WI38 (cell line): ENCODE results near the gene OR10AG1.

Experiments used
- H3K4me3 ChIP-seq: 2 replicates; pipeline ENCODE4 v1.5.1; 2011; ENCODE audit warnings: low read depth, mild to moderate bottlenecking, control low read depth, low read length
- TF ChIP-seq, protein P1 (sequence below): IDR thresholded peaks from 2 replicates; pipeline ENCODE4 v1.5.1; 2012; ENCODE audit warnings: low read depth, mild to moderate bottlenecking, control low read depth, low read length

OR10AG1 gene

GRCh38 chr11:55956521-55956920 lies 13.2 kb downstream of the OR10AG1 start:
- TF ChIP-seq, protein P1, sequence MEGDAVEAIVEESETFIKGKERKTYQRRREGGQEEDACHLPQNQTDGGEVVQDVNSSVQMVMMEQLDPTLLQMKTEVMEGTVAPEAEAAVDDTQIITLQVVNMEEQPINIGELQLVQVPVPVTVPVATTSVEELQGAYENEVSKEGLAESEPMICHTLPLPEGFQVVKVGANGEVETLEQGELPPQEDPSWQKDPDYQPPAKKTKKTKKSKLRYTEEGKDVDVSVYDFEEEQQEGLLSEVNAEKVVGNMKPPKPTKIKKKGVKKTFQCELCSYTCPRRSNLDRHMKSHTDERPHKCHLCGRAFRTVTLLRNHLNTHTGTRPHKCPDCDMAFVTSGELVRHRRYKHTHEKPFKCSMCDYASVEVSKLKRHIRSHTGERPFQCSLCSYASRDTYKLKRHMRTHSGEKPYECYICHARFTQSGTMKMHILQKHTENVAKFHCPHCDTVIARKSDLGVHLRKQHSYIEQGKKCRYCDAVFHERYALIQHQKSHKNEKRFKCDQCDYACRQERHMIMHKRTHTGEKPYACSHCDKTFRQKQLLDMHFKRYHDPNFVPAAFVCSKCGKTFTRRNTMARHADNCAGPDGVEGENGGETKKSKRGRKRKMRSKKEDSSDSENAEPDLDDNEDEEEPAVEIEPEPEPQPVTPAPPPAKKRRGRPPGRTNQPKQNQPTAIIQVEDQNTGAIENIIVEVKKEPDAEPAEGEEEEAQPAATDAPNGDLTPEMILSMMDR: no peak
- H3K4me3 ChIP-seq: no peak overlapping the region

- TF ChIP-seq, protein P1: no peak
- H3K4me3 ChIP-seq: no peak overlapping the region
Observed at GRCh38 chr11:55949330-55949729, 20.4 kb downstream of the OR10AG1 start.

DNA sequence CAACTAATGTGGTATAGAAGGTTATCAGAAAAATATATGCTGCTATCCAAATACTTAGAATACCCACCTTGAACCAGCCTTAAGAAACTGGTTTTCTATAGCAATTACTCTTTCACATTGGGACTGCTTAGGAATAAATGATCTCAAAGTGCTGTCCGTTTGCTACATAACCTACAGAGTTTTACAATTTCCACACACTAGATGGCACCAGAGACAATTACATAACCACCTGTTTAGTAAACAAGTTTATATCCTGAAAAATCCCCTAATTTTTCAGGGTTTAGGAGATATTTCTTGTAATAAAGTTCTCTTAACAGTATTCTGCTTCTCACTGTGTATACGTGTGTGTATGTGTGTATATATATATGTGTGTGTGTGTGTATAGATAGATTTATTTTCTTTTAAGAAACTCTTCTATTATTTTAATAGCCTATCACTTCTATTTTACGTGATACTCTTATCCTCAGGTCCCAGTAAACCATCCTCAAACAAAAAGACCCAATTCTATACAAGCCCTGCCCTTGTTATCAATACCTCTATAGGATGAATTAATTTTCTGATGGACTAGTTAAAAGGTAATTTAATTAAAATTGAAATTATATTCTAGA lies 26.9 kb downstream of the OR10AG1 start:
- no peak overlapping the region for H3K4me3 ChIP-seq
- TF ChIP-seq, protein P1: no peak

- H3K4me3 ChIP-seq: no peak within 1 kb of the TSS
- TF ChIP-seq, protein P1: no peak
Observed at GRCh38 chr11:55936300-55936699, 33.4 kb downstream of the OR10AG1 start, which contains the start of gene OR5I1. Gene OR5I1, minus strand, starts transcription at chr11:55936400. Its CDS starts 0 bp downstream, at chr11:55936400.

- H3K4me3 ChIP-seq: no peak overlapping the region
- TF ChIP-seq, protein P1: no peak
Observed at GRCh38 chr11:55920537-55920936, 49.2 kb downstream of the OR10AG1 start.
